ENCODE measurements around the gene TMEM44.

The TMEM44 gene

GRCh38 chr3:194588741-194589140 is 44.5 kb downstream of the TMEM44 start:
- DNase-seq (ENCODE audit: low read depth) = no peak
- H3K4me3 ChIP-seq (ENCODE audit: low read depth, low read length) = no peak overlapping the region
- TF ChIP-seq, protein P1, sequence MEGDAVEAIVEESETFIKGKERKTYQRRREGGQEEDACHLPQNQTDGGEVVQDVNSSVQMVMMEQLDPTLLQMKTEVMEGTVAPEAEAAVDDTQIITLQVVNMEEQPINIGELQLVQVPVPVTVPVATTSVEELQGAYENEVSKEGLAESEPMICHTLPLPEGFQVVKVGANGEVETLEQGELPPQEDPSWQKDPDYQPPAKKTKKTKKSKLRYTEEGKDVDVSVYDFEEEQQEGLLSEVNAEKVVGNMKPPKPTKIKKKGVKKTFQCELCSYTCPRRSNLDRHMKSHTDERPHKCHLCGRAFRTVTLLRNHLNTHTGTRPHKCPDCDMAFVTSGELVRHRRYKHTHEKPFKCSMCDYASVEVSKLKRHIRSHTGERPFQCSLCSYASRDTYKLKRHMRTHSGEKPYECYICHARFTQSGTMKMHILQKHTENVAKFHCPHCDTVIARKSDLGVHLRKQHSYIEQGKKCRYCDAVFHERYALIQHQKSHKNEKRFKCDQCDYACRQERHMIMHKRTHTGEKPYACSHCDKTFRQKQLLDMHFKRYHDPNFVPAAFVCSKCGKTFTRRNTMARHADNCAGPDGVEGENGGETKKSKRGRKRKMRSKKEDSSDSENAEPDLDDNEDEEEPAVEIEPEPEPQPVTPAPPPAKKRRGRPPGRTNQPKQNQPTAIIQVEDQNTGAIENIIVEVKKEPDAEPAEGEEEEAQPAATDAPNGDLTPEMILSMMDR (conservative IDR thresholded peaks at IDR 0.05; ENCODE audit: low read depth, low read length) = no peak

DNA sequence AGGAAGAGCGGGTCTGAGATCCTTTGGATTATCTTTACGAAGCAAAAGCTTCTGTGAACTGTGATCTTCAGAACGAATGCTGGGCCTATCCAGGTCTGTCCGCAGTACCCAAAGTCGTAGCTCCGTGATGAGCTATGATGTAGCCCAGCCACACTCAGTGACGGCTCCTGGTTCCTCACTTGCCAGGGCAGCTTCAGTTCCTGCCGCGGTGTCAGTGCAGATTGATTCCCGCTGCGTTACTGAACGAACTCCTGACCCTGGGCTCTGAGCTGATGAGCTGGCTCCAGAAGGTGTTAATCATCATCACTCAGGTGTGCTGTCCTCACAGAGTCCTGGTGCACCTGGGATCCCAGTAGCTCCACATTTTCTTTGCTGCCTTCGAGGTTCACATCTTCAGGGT is 45.0 kb downstream of the TMEM44 start:
- H3K4me3 ChIP-seq (ENCODE audit: low read depth, low read length) = no peak overlapping the region
- TF ChIP-seq, protein P1 (conservative IDR thresholded peaks at IDR 0.05; ENCODE audit: low read depth, low read length) = no peak
- DNase-seq (ENCODE audit: low read depth) = no peak

- H3K4me3 ChIP-seq (ENCODE audit: low read depth, low read length) = no peak overlapping the region
- DNase-seq (ENCODE audit: low read depth) = peak; percentile 64
- TF ChIP-seq, protein P1 (conservative IDR thresholded peaks at IDR 0.05; ENCODE audit: low read depth, low read length) = no peak
Observed at GRCh38 chr3:194587438-194587931, 45.7 kb downstream of the TMEM44 start.

DNA sequence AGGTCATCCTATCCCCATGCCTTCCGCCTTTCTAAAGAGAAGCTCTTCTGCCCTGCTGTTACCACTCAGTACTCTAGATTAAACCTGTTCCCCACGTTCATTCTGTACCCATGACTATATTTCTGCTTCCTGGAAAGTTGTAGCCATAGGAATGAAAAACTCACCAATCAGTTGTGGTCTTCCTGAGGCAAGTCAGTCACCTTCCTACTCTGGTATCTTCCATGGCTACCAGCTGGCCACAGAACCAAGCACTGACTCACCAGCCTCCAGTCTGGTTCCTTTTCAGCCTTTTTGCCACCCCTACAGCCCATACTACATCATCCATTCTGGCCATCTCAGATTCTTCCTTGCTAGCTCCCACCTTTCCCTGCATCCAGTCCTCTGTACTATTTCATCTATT is 46.4 kb downstream of the TMEM44 start:
- no peak overlapping the region for H3K4me3 ChIP-seq (ENCODE audit: low read depth, low read length)
- TF ChIP-seq, protein P1 (conservative IDR thresholded peaks at IDR 0.05; ENCODE audit: low read depth, low read length) = no peak
- peak; percentile 71 for DNase-seq (ENCODE audit: low read depth)

GRCh38 chr3:194585880-194586281 is 47.3 kb downstream of the TMEM44 start:
- no peak overlapping the region for H3K4me3 ChIP-seq (ENCODE audit: low read depth, low read length)
- DNase-seq (ENCODE audit: low read depth) = no peak
- TF ChIP-seq, protein P1 (conservative IDR thresholded peaks at IDR 0.05; ENCODE audit: low read depth, low read length) = no peak

GRCh38 chr3:194584866-194585265 is 48.4 kb downstream of the TMEM44 start:
- TF ChIP-seq, protein P1 (conservative IDR thresholded peaks at IDR 0.05; ENCODE audit: low read depth, low read length) = no peak
- H3K4me3 ChIP-seq (ENCODE audit: low read depth, low read length) = no peak overlapping the region
- no peak for DNase-seq (ENCODE audit: low read depth)

DNA sequence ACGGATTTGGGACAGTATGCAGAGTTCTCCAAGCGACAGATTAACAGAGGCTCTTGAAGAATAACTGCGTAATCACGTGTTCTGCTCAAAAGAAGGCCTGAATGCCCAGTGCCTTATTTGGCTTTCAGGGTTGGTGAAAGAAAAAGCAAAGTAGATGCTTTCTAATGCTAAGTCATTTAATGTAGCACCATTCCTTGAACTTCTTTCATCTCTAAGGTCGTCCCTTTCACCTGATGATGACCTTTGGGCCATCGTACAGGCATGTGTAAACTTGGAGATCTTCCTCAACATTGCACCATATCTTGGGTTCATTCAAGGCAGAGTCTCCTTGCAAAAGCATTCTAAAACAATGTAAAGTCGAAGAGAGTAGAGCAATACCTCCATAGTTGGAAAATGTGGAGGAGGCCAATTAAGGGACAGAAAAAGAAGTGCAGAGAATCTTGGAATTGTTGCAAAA is 48.9 kb downstream of the TMEM44 start:
- H3K4me3 ChIP-seq (ENCODE audit: low read depth, low read length) = peak overlapping the region; percentile 76
- DNase-seq (ENCODE audit: low read depth) = peak; percentile 30
- TF ChIP-seq, protein P1 (conservative IDR thresholded peaks at IDR 0.05; ENCODE audit: low read depth, low read length) = no peak
